ENCODE results near the gene STX1B.
"Not testable (repeated sequence)": the region's sequence is repeated elsewhere in the genome, so short reads cannot be mapped to it uniquely, and the experiment has no call there.

The STX1B gene

GRCh38 chr16:31029272-31029671 lies 18.8 kb upstream of the STX1B start:
- TF ChIP-seq CTCF (IDR thresholded peaks at IDR 0.05; ENCODE audit: low read depth, low read length, missing control alignments) = no peak
- DNase-seq (ENCODE audit: extremely low read depth, low read depth) = no peak
- H3K4me3 ChIP-seq (replicated peaks; ENCODE audit: low read depth, low read length) = no peak overlapping the region

GRCh38 chr16:31025339-31025738 lies 14.9 kb upstream of the STX1B start:
- TF ChIP-seq CTCF (IDR thresholded peaks at IDR 0.05; ENCODE audit: low read depth, low read length, missing control alignments) = no peak
- no peak overlapping the region for H3K4me3 ChIP-seq (replicated peaks; ENCODE audit: low read depth, low read length)
- no peak for DNase-seq (ENCODE audit: extremely low read depth, low read depth)

GRCh38 chr16:31023627-31024226 lies 13.3 kb upstream of the STX1B start:
- no peak for DNase-seq (ENCODE audit: extremely low read depth, low read depth)
- TF ChIP-seq CTCF (IDR thresholded peaks at IDR 0.05; ENCODE audit: low read depth, low read length, missing control alignments) = no peak

GRCh38 chr16:31023252-31023602 lies 12.8 kb upstream of the STX1B start:
- no peak overlapping the region for H3K4me3 ChIP-seq (replicated peaks; ENCODE audit: low read depth, low read length)
- DNase-seq (ENCODE audit: extremely low read depth, low read depth) = no peak
- TF ChIP-seq CTCF (IDR thresholded peaks at IDR 0.05; ENCODE audit: low read depth, low read length, missing control alignments) = no peak

More at GRCh38 chr16:31023627-31024226, 13.3 kb upstream of the STX1B start:
- no peak overlapping the region for H3K4me3 ChIP-seq (replicated peaks; ENCODE audit: low read depth, low read length)

- DNase-seq (ENCODE audit: extremely low read depth, low read depth) = no peak
- H3K4me3 ChIP-seq (replicated peaks; ENCODE audit: low read depth, low read length) = no peak overlapping the region
- no peak for TF ChIP-seq CTCF (IDR thresholded peaks at IDR 0.05; ENCODE audit: low read depth, low read length, missing control alignments)
Observed at GRCh38 chr16:31022544-31023251, 12.3 kb upstream of the STX1B start.

- no peak for DNase-seq (ENCODE audit: extremely low read depth, low read depth)
- no peak for TF ChIP-seq CTCF (IDR thresholded peaks at IDR 0.05; ENCODE audit: low read depth, low read length, missing control alignments)
- H3K4me3 ChIP-seq (replicated peaks; ENCODE audit: low read depth, low read length) = no peak overlapping the region
Observed at GRCh38 chr16:31020536-31020935, 10.1 kb upstream of the STX1B start.

- not testable (repeated sequence) for H3K4me3 ChIP-seq (replicated peaks; ENCODE audit: low read depth, low read length); DNase-seq (ENCODE audit: extremely low read depth, low read depth)
Observed at GRCh38 chr16:31017756-31018155, 7.3 kb upstream of the STX1B start.

All from HFF-Myc (cell line).